Endometrium (tissue), 2 donors: ENCODE results near the gene SART1.
"Not testable (repeated sequence)": the region's sequence is repeated elsewhere in the genome, so short reads cannot be mapped to it uniquely, and the experiment has no call there.

Experiments
- FAIRE-seq: peaks from 2 replicates; lab custom pipeline; 2012; peaks lifted over from hg19 to GRCh38; lab: Jason Lieb, UNC
- donor health status: control.
- donor health status: control.

SART1 gene

DNA sequence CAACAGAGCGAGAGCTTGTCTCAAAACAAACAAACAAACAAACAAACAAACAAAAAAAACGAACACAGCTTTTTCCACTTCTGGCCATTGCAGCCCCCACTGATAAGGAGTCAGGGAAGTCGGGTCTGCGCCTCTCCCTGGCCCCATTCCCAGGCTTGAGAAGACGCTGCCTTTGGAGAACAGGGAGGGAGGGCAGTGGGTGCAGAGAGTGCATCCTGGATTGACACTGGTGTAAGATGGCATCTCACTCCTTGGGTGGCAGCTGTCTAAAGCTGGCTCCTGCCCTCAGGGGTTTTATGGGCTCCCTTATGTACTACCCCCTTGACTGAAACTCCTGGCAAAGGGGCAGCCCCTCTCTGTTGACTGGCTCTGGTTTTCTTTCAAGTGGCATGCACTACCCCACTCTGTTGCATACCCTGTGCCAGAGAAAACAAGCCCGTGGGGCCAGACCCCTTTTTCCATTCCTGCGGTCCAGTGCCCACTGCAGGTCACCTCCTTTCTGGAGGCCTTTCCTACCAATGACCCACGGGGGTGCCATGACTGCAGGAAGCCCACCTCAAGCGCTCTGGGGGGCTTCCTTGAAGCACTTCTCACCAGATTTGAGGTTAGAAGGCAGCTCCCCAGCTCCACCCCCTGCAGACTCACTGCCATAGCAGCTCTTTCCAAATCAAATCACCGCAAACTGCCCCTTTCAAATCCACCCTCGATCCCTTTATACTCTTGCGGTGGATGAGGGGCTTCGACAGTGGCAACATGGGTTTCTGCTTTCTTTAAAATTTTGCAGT lies 29.6 kb upstream of the SART1 start:
- FAIRE-seq: no peak

DNA sequence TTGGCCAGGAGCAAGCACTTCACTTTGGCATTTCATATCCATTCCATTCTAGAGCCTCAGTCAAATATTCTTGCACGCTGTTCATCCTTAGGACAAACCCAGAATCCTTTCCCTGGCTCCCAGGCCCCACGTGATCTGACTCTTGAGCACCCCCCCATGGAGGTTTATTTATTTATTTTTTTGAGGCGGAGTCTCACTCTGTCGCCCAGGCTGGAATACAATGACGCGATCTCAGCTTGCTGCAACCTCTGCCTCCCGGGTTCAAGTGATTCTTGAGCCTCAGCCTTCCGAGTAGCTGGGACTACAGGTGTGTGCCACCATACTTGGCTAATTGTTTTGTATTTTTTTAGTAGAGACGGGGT lies 29.0 kb upstream of the SART1 start:
- no peak for FAIRE-seq

DNA sequence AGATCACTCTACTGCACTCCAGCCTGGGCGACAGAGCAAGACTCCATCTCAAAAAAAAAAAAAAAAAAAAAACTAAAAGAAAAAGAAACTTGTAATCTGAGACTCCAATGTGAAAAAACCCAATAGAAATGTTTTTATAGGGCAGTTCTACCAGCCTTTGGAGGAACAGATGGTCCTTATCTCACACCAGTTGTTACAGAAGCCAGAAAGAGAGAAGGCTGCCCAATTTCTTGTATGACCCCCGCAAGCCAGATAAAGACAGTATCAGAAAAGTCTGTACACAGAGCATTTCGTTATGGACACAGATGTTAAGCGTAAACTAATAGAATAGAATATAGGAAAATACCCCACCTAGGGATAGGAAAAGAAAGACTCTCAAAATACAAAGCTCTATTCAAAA lies 27.5 kb upstream of the SART1 start:
- FAIRE-seq: no peak

DNA sequence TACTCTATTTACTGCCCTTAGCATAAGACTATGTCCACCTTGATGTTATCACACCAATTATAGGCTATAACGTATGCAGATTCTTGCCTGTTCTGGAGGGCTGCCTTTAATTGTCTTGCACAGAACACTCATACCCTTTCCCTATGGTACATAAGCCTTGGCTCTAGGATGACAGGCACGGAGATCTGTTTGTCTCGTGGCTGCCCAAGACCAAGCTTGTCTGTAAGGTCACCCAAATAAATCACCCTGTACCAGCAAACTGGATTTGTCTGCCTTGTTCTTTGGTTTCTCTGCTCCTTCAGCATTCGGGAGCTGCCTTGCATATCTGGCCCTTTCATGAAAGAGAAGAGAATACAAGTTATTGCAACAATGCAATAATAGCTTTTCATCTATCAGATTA lies 23.8 kb upstream of the SART1 start:
- FAIRE-seq: no peak

DNA sequence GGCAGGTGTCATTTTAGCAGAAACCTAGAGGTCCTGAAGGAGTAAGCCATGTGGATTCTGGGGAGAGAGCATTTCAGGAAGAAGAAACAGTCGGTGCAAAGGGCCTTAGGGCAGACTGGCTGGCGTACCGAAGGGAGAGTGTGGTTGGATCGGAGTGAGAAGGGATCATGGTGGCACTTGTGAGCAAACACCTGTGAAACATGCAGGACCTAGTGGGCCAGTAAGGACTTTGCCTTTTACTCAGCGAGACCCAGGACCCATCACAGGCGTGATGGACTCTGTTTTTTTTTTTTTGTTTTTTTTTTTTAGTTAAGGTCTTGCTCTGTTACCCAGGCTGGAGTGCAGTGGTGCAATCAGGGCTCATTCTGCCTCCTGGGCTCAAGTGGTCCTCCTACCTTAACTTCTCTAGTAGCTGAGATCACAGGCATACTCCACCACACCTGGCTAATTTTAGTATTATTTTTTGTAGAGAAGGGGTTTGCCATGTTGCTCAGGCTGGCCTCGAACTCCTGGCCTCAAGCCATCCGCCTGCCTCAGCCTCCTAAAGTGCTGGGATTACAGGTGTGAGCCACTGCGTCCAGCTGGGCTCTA lies 19.7 kb upstream of the SART1 start:
- FAIRE-seq: no peak

DNA sequence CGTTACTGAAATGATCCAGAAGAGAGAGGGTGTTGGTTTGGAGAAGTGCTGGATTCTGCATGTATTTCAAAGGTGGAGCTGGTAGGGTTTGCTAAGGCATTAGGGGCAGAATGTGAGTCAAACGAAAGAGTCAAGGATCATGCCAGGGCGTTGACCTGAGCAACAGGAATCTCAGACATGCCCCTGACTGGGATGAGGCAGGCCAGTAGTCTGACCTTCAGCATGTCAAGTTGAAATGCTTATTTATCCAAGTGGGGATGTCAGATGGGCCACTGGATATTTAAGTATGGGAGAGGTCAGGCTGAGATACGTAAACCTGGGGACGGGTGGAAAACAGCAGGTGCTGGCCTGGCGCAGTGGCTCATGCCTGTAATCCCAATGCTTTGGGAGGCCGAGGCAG lies 19.0 kb upstream of the SART1 start:
- no peak for FAIRE-seq

DNA sequence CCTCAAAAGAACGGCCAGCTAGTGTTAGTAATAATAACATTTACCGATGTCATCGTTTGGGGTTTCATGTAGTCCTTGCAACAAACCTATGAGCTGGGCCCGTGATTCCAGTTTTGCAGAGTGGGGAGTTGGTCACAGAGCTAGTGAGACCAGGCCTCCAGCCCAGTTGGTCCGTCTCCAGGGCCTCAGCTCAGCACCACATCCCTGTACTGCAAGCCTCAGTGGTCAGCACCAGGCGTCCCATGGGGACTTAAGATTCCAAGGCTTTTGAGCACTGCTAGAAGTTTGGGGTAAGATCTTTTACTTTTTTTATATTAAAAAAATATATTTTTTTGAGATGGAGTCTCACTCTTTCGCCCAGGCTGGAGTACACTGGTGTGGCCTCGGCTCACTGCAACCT lies 17.3 kb upstream of the SART1 start:
- FAIRE-seq: no peak

DNA sequence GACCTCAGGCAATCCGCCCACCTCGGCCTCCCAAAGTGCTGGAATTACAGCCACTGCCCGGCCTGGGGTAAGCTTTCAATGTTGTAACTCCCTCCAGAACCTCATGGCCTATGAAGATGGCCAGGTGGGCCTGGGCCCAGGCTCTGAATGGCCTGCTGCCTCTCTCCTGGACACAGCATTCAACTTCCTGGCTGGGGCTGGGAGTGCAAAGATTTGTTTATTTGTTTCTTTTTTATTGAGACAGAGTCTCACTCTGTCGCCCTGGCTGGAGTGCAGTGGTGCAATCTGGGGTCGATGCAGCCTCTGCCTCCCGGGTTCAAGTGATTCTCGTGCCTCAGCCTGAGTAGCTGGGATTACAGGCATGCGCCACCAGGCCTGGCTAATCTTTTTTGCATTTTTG lies 16.8 kb upstream of the SART1 start:
- no peak for FAIRE-seq

DNA sequence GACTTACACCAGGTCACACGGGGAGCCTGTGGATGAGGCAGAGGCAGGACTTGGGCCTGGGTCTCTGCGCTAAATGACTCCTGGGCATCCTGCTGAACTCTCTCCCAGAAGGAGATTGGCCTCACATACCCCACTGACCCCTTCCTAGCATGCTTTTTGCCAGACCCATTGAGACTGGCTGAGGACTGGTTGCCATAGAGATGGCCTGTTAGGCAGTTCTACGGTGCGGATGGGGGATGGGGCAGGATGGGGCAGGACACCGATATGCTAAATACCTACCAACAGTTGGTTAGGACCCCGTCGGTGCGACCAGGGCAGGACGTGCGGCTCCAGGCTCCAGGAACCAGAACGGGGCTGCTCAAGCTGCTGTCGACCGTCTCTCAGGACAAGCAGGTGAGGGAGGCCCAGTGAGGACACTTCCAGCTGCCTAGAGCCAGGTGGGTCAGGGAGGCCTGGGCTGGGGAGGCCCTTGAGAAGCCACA lies 16.1 kb upstream of the SART1 start, which contains the start of gene TSGA10IP:
TSGA10IP (plus strand) TSS at position 51 of the 482 bp plus-strand sequence; CDS start at position 247, 196 bp downstream.
- FAIRE-seq: no peak

DNA sequence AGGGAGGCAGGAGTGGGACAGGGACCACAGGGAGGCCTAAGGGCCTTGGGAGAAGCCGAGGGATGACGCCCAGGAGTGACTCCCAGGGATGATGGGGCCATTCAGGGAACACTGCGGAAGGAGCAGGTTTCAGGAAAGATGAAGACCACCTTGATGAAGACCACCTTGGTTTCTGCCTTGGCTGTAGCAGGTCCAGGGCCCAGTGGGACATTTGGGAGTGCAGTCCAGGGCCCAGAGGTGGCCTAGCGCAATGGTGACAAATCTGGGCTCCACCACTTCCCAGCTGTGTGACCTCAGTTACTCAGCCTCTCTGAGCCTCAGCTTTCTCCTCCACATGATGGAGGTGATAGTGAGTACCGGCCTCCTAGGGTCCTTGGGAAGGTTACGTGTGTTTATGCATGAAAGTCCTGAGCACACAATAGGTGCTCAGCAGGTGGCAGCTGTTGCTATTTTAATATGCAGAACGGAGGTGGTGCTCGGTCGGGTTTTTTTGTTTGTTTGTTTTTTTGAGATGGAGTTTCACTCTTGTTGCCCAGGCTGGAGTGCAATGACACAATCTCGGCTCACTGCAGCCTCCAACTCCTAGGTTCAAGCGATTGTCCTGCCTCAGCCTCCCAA lies 15.5 kb upstream of the SART1 start:
- FAIRE-seq: no peak

DNA sequence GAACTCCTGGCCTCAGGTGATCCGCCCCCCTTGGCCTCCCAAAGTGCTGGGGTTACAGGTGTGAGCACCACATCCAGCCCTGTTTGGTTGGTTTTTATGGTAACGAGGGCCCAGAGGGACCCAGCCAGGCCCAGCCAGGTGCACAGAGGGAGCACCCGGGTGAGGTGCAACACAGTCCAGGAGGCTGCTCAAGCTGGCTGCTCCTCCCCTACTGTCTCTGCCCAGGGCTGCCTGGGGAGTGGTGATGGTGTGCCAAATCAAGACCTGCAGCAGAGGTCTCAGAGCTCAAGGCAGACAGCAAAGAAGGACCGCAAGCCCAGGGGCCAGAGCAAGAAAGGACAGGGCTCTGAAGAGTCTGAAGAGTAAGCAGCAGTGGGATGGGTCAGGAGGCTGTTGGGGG lies 14.9 kb upstream of the SART1 start:
- FAIRE-seq: no peak

DNA sequence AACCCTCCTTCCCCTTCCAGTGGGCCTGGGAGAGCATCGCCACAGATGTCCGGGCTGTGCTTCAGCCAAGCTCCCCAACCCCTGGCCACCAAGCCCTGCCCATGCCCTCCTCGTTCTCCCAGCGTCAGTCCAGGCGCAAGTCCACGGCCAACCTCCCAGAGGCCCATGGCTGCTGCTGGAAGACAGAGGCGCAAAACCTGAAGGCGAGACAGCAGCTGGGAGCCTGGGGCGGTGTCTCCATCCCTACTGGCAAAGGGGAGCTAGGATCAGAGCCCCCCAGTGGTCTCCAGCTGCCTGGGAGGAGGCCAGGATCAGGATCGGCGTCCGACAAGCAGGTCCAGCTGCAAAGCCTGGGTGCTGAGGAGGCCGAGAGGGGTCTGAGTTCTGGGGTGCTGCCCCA lies 14.4 kb upstream of the SART1 start:
- no peak for FAIRE-seq

DNA sequence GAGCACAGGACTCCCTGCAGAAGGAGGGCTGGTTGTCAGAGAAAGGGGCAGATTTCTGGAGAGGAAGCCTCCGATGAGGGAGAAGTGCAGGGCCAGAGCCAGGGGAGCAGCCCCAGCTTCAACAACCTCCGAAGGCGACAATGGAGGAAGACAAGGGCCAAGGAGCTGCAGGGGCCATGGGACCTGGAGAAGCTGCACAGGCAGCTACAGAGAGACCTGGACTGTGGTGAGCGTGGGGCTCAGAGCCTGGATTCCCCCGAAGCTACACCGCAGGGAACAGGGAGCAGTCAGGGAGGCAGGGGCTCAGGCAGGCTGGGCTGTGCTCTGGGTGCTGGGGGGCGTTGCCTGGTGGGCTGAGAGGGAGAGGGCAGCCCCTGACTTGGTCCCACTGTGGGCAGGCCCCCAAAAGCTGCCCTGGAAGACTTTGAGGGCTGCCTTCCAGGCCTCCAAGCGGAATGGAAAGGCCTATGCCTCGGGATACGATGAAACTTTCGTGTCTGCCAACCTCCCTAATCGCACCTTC lies 13.9 kb upstream of the SART1 start:
- no peak for FAIRE-seq

DNA sequence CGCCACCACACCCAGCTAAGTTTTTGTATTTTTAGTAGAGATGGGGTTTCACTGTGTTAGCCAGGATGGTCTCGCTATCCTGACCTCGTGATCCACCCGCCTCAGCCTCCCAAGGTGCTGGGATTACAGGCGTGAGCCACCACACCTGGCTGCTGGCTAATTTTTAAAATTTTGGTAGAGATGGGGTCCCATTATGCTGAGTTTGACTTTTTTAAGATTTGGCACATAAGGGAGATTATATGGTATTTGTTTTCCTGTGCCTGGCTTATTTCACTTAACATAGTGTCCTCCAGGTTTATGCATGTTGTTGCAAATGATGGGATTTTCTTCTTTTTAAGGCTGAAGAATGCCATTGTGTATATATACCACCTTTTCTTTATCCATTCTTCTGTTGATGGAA lies 10.8 kb upstream of the SART1 start:
- not testable (repeated sequence) for FAIRE-seq

DNA sequence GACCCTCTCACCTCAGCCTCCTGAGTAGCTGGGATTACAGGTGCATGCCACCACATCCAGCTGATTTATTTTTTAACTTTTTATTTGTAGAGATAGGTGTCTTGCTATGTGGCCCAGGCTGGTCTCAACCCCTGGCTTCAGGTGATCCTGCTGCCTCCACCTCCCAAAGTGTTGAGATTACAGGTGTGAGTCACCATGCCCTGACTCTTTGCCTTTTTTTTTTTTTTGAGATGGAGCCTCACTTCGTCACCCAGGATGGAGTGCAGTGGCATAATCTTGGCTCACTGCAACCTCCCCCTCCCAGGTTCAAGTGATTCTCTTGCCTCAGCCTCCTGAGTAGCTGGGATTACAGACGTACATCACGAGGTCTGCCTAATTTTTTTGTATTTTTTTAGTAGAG lies 9.9 kb upstream of the SART1 start:
- not testable (repeated sequence) for FAIRE-seq

DNA sequence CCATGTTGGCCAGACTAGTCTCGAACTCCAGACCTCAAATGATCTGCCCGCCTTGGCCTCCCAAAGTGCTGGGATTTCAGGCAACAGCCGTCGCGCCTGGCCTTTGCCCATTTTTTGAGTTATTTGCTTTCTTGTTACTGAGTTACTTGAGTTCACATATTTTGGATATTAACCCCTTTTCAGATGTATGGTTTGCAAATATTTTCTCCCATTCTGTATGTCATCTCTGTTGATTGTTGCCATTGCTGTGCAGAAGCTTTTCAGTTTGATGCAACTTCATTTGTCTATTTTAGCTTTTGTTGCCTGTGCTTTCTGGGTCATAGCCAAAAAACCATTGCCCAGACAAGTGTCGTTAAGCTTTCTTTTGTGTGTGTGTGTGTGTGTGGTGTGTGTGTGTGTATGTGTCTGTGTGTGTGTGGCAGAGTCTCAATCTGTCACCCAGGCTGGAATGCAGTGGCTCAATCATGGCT lies 9.4 kb upstream of the SART1 start:
- FAIRE-seq: no peak

DNA sequence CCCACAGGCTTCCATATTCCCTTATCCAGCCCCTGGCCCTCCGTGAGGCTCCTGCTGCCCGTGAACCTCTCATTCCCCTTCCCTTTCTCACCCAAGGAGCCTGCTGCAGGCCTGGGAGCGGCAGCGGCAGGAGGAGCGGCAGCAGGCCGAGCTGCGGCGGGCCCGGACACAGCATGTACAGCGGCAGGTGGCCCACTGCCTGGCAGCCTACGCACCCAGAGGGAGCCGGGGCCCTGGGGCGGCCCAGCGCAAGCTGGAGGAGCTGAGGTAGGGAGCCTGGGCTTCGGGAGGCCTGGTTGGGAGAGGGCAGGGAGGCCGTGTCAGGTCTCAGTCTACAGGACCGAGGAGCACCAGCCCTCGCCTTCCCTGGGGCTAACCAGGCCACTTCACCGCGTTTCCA lies 8.1 kb upstream of the SART1 start:
- no peak for FAIRE-seq

DNA sequence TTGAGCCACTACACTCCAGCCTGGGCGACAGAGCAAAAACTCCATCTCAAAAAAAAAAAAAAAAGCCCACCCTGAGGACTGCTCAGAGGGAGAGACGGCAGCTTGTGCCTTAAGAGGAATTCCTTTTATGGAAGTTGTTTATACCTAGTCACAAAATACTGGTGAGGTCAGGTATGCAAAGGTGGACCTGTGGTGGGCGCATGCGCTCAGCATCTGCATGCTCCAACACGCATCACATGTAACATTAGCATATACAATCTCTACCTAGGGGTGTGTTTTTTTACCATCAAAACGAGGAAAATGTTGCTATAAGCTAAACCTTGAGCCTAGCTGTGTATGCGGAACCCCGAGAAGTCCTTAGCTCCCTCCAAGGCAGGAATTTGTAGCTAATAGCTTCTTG lies 6.8 kb upstream of the SART1 start:
- FAIRE-seq: no peak

DNA sequence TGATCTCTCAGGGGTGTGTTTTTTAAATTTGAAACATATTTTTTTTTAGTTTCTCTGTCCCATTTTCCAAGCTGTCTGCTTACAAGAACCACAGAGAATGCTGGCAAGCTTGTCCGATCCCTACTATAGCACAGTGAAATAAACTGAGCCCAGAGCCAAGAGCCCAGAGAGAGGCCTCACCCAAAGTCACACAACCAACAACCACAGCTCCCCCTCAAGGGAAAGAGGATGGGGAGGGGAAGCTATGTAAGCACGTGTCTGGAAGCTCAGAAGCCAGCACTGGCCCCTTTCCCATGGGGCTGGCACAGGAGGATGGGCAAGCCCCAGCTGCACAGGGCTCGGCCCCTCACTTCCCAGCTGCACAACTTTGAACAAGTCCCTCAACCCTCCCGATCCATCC lies 3.2 kb upstream of the SART1 start:
- FAIRE-seq: no peak

DNA sequence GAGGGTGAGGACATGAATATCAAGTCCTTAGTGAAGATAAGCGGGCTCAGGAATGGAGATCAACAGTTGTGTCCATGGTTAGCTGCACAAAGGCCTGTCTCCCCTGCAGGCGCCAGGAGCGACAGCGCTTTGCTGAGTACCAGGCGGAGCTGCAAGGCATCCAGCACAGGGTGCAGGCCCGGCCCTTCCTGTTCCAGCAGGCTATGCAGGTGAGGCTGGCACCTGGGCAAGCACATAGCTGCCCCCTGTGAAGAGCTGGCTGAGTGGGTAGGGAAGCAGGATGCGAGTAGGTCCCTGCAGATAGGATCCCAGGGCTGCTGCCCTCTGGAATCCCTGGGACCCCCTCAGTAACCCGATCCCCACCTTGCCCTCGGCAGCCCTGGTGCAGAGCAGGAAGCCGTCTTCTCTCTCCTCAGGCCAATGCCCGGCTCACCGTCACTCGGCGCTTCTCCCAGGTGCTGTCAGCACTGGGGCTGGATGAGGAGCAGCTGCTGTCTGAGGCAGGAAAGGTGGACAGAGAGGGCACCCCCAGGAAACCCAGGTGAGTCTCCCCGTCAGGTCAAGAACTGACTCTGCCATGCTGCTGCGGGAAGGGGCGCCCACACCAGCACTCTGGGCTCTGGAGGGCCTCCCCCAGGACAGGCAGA lies 2.6 kb upstream of the SART1 start:
- no peak for FAIRE-seq

DNA sequence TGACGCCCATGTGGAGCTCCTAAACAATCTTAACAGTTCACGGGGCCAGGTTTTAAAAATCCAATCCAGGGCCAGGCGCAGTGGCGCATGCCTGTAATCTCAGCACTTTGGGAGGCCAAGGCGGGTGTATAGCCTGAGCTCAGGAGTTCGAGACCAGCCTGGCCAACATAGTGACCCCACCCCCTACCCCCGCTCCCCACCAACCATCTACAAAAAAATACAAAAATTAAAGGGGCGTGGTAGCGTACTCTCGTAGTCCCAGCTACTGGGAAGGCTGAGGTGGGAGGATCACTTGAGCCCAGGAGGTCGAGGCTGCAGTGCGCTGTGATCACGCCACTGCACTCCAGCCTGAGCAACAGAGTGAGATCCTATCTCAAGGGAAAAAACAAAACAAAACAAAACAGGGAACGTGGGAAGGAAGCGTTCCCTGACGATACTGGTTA lies 689 bp upstream of the SART1 start:
- no peak for FAIRE-seq

DNA sequence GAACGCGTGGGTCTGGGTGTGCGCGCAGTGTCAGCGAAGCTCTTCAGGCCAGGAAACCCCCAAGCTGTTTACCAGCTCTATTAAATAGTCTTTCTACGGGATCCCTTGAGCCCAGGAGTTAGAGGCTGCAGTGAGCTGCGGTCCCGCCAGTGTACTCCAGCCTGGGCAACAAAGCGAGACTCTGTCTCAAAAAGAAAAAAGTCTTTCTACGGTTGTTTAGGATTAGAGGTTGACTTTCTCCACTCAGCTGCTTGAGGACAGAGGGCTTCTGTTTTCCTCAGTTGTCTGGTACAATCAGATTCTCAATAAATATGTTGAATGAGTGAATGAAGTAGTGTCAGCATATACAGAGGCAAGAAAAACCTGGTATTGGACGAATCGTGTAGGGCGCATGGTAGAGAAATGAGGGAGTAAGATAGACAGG lies 619 bp downstream of the SART1 start:
- no peak for FAIRE-seq

DNA sequence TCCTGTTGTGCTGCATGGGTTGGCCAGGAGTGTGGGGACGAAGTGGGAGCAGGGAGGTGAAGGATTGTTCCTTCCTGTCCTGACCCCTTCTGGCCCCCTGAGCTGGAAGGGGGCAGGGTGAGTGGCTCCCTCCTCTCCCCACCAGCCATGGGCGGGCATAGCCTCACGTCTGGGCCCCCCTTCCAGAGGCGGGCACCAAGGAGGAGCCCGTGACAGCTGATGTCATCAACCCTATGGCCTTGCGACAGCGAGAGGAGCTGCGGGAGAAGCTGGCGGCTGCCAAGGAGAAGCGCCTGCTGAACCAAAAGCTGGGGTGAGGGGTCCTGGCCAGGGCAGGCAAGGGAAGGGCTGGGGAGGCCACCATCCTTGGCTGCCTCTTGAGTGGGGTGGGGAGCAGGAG lies 3.4 kb downstream of the SART1 start:
- FAIRE-seq: no peak
